RWPE2 (cell line): ENCODE data around the gene COA8.

Experiments used
- ATAC-seq: fragments of 200-7000 bp; cut with Tn5 transposase; 3 replicates; pipeline ENCODE4 v1.9.1; 2021; ENCODE audit warnings: low read depth
- DNase-seq: peaks from one replicate; pipeline ENCODE4 v3.0.0-alpha.2; 2020; ENCODE audit warnings: low spot score
- H3K27ac ChIP-seq: fragments of 450-650 bp; 2 replicates; pipeline ENCODE4 v1.5.1; 2017; ENCODE audit warnings: mild to moderate bottlenecking; ENCODE audit not compliant: poor library complexity, severe bottlenecking
- H3K27me3 ChIP-seq: fragments of 250-450 bp; sonication (Bioruptor Pico); 2 replicates; pipeline ENCODE4 v1.5.1; 2021; ENCODE audit warnings: mild to moderate bottlenecking, moderate library complexity; ENCODE audit not compliant: insufficient read depth, poor library complexity, severe bottlenecking
- H3K36me3 ChIP-seq: fragments of 250-450 bp; sonication (Bioruptor Pico); 2 replicates; pipeline ENCODE4 v1.5.1; 2020; ENCODE audit warnings: low read depth, mild to moderate bottlenecking, moderate library complexity
- H3K4me1 ChIP-seq: fragments of 250-450 bp; sonication (Bioruptor Pico); 2 replicates; pipeline ENCODE4 v1.5.1; 2021; ENCODE audit warnings: mild to moderate bottlenecking, moderate library complexity; ENCODE audit not compliant: insufficient read depth, poor library complexity, severe bottlenecking
- H3K4me3 ChIP-seq: fragments of 250-450 bp; sonication (Bioruptor Pico); 2 replicates; pipeline ENCODE4 v1.5.1; 2021; ENCODE audit warnings: mild to moderate bottlenecking, moderate library complexity; ENCODE audit not compliant: severe bottlenecking
- H3K9me3 ChIP-seq: fragments of 250-450 bp; sonication (Bioruptor Pico); 2 replicates; pipeline ENCODE4 v1.5.1; 2021; ENCODE audit warnings: mild to moderate bottlenecking, moderate library complexity; ENCODE audit not compliant: severe bottlenecking
- CTCF ChIP-seq: fragments of 450-650 bp; IDR thresholded peaks from one replicate; pipeline ENCODE4 v1.5.1; 2017; ENCODE audit warnings: mild to moderate bottlenecking, moderate library complexity; ENCODE audit not compliant: poor library complexity, severe bottlenecking

Gene COA8

DNA sequence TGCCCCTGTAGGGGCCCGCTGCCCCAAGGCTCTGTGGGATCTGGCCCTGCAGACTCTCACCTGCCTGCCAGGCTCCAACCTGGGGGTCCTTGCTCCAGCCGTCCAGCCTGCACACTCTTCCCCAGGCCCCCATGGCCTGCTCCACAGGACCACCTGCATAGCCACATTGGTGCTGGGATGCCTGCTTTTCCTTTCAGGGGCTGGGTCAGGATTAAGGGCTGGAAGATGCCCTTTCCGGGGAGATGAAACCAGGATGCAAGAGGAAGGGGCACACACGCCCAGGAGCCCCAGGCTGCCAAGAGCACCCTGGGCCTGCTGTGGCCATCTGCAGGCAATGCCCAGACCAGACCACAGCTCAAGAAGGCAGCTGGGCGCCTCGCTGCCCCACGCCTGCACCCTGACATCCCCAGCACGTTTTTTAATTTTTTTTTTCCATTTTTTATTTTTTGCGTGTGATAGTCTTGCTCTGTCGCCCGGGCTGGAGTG lies 15.3 kb upstream of the COA8 start:
- TF ChIP-seq CTCF, result no peak
- Histone ChIP-seq H3K36me3 (no peaks in the 10 kb centered on the region), H3K4me3 (no peak overlapping the region), H3K27ac (no peak overlapping the region), H3K27me3 (no peaks in the 10 kb centered on the region), H3K9me3 (no peaks in the 10 kb centered on the region), H3K4me1 (peaks cover 9% of the 10 kb centered on the region)
- ATAC-seq (no peak), DNase-seq (no peak)

DNA sequence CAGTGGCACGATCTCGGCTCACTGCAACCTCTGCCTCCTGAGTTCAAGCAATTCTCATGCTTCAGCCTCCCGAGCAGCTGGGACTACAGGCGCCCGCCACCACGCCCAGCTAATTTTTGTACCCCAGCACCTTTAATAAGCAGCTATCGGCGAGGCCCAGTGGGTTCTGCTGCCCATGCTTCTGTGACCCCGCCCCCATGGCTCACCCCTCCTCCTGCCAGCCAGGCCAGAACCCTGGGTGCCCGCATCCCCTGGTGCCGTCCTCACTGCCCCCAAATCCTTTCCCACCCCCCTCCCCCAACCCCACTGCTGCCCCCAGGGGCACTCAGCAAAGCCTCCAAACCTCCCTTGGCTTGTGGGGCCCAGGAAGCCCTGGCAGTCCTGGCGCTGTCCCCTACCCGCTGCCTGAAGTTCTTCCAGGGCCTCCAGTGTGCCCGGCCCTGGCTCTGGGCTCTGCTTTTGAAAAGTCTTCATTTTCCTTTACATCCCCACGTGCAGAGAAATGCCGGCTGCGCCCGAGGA lies 14.8 kb upstream of the COA8 start:
- Histone ChIP-seq H3K9me3 (no peaks in the 10 kb centered on the region), H3K4me3 (no peak overlapping the region), H3K36me3 (no peaks in the 10 kb centered on the region), H3K27ac (no peak overlapping the region), H3K27me3 (no peaks in the 10 kb centered on the region), H3K4me1 (peaks cover 13% of the 10 kb centered on the region)
- TF ChIP-seq CTCF, result no peak
- ATAC-seq, result no peak
- no peak for DNase-seq

GRCh38 chr14:103548463-103549351 lies 14.1 kb upstream of the COA8 start:
- H3K27ac ChIP-seq, result no peak overlapping the region
- ATAC-seq (no peak), DNase-seq (peak; percentile 79)
- H3K36me3 ChIP-seq, result no peaks in the 10 kb centered on the region
- no peak overlapping the region for H3K4me3 ChIP-seq
- no peak for TF ChIP-seq CTCF
- H3K27me3 ChIP-seq, result no peaks in the 10 kb centered on the region
- H3K4me1 ChIP-seq, result peaks cover 13% of the 10 kb centered on the region
- no peaks in the 10 kb centered on the region for H3K9me3 ChIP-seq

DNA sequence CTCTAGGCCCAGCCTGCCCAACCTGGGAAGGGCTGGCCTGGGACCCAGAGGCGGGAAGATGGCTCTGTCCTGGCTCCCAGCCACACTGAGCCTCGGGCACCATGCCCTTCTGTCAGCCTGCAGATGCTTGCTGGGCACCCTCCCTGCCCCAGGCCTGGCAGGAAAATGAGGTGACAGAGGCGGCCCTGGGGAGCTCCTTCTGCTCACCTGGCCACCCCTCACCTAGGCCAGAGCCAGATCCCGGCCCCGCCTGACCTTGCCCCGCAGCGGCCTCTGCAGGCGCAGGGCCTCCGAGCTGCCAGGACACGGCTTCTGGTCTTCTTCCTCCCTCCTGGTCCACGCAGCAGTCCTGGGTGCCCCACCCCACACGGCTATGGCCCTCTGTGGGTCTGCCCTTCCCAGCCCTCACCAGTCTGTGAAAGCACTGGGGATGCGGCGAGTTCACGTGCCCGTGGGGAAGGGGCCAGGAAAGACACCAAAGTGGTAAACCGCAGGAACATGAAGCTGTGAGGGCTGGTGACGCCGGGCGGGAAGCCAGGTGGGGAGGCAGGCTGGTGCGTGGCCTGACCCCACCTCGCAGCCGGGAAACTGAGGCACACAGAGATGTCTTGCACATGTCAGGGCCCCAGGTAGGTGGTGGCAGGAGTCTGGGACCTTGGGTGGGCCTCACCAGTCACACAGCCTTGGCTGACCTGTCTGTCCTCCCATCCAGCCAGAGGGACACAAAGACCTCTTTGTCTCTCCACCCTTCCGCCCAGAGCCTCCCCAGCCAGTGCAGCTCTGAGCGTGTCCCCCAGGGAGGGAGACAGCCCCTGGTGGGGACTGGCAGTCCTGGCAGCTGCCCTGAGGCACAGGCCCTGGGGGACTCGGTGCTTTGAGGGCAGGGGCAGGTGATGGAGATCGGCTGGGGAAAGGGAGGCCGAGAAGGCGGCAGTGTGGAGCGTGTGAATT lies 13.1 kb upstream of the COA8 start:
- Histone ChIP-seq H3K4me3 (no peak overlapping the region), H3K4me1 (peaks cover 13% of the 10 kb centered on the region), H3K27ac (no peak overlapping the region), H3K27me3 (no peaks in the 10 kb centered on the region), H3K36me3 (no peaks in the 10 kb centered on the region), H3K9me3 (no peaks in the 10 kb centered on the region)
- no peak for TF ChIP-seq CTCF
- ATAC-seq (no peak), DNase-seq (peak; percentile 70)
